ENCODE results near the gene POLA1.

Gene POLA1

GRCh38 chrX:25012793-25013631 lies 319.3 kb downstream of the POLA1 start:
- Mint-ChIP-seq H3K4me1 (peaks cover 14% of the 10 kb centered on the region), H3K9me3 (no peaks in the 10 kb centered on the region), H3K36me3 (no peaks in the 10 kb centered on the region), H3K4me3 (peak overlapping the region; percentile 70), H3K27me3 (peaks cover 94% of the 10 kb centered on the region), H3K27ac (peak overlapping the region; percentile 14)
- CTCF ChIA-PET, result no interaction called here
- DNase-seq, result no peak

- CTCF ChIA-PET, result no interaction called here
- Mint-ChIP-seq H3K36me3 (no peaks in the 10 kb centered on the region), H3K4me3 (peak overlapping the region; percentile 43), H3K9me3 (no peaks in the 10 kb centered on the region), H3K27me3 (peaks cover 93% of the 10 kb centered on the region), H3K27ac (no peak overlapping the region), H3K4me1 (peaks cover 14% of the 10 kb centered on the region)
- no peak for DNase-seq
These were observed 320.1 kb downstream of the POLA1 start for GRCh38 chrX:25013632-25014365.

GRCh38 chrX:25014366-25014838 lies 320.7 kb downstream of the POLA1 start:
- no peak for DNase-seq
- Mint-ChIP-seq H3K4me1 (peaks cover 16% of the 10 kb centered on the region), H3K4me3 (peak overlapping the region; percentile 43), H3K36me3 (no peaks in the 10 kb centered on the region), H3K27me3 (peaks cover 88% of the 10 kb centered on the region), H3K27ac (peak overlapping the region; percentile 11), H3K9me3 (no peaks in the 10 kb centered on the region)
- CTCF ChIA-PET, result no interaction called here

- DNase-seq, result peak; percentile 54
- Mint-ChIP-seq H3K27me3 (peaks cover 88% of the 10 kb centered on the region), H3K36me3 (no peaks in the 10 kb centered on the region), H3K9me3 (no peaks in the 10 kb centered on the region), H3K4me1 (peaks cover 16% of the 10 kb centered on the region), H3K27ac (no peak within 1 kb of the TSS), H3K4me3 (no peak within 1 kb of the TSS)
- CTCF ChIA-PET, result interaction anchor here (1.3 kb wide), 1 partner anchor 645 kb away, joined by 3 read pairs; no protein-coding TSS in a partner anchor
These were observed 322.0 kb downstream of the POLA1 start, which contains the start of gene ARX for GRCh38 chrX:25015486-25016360. Gene ARX (minus strand): TSS chrX:25015965. CDS start chrX:25015737, 228 bp downstream.

- Mint-ChIP-seq H3K27me3 (peaks cover 88% of the 10 kb centered on the region), H3K9me3 (no peaks in the 10 kb centered on the region), H3K4me3 (no peak overlapping the region), H3K27ac (no peak overlapping the region), H3K36me3 (no peaks in the 10 kb centered on the region), H3K4me1 (peaks cover 19% of the 10 kb centered on the region)
- DNase-seq, result no peak
- CTCF ChIA-PET, result no interaction called here
These were observed 322.6 kb downstream of the POLA1 start for GRCh38 chrX:25016361-25016671.

GRCh38 chrX:25016938-25017598 lies 323.4 kb downstream of the POLA1 start:
- H3K27me3 Mint-ChIP-seq, result peaks cover 88% of the 10 kb centered on the region
- H3K4me1 Mint-ChIP-seq, result peaks cover 24% of the 10 kb centered on the region
- CTCF ChIA-PET, result no interaction called here

GRCh38 chrX:25017667-25018247 lies 324.0 kb downstream of the POLA1 start:
- Mint-ChIP-seq H3K4me3 (no peak overlapping the region), H3K27me3 (peaks cover 88% of the 10 kb centered on the region), H3K36me3 (no peaks in the 10 kb centered on the region), H3K9me3 (no peaks in the 10 kb centered on the region), H3K27ac (peak overlapping the region; percentile 22), H3K4me1 (peaks cover 28% of the 10 kb centered on the region)
- CTCF ChIA-PET, result no interaction called here
- DNase-seq, result no peak

More at GRCh38 chrX:25016938-25017598, 323.4 kb downstream of the POLA1 start:
- no peaks in the 10 kb centered on the region for H3K36me3 Mint-ChIP-seq
- DNase-seq, result no peak
- H3K4me3 Mint-ChIP-seq, result no peak overlapping the region
- no peak overlapping the region for H3K27ac Mint-ChIP-seq
- H3K9me3 Mint-ChIP-seq, result no peaks in the 10 kb centered on the region

GRCh38 chrX:25018682-25019081 lies 325.0 kb downstream of the POLA1 start:
- H3K36me3 Mint-ChIP-seq, result no peaks in the 10 kb centered on the region
- no peak overlapping the region for H3K27ac Mint-ChIP-seq
- no peak for DNase-seq
- peaks cover 91% of the 10 kb centered on the region for H3K27me3 Mint-ChIP-seq
- no peaks in the 10 kb centered on the region for H3K9me3 Mint-ChIP-seq
- CTCF ChIA-PET, result no interaction called here
- peaks cover 24% of the 10 kb centered on the region for H3K4me1 Mint-ChIP-seq
- no peak overlapping the region for H3K4me3 Mint-ChIP-seq

- CTCF ChIA-PET, result interaction anchor here (0.8 to 2.2 kb wide), 3 partner anchors 11 to 124 kb away, joined by 3 to 5 read pairs (median 3); no protein-coding TSS in a partner anchor
- Mint-ChIP-seq H3K9me3 (no peaks in the 10 kb centered on the region), H3K4me1 (peaks cover 24% of the 10 kb centered on the region), H3K4me3 (no peak overlapping the region), H3K27me3 (peaks cover 91% of the 10 kb centered on the region), H3K27ac (no peak overlapping the region), H3K36me3 (no peaks in the 10 kb centered on the region)
- DNase-seq, result no peak
These were observed 326.1 kb downstream of the POLA1 start for GRCh38 chrX:25019707-25020390.

- no peak for DNase-seq
- H3K4me3 Mint-ChIP-seq, result no peak overlapping the region
- no peaks in the 10 kb centered on the region for H3K36me3 Mint-ChIP-seq
- peaks cover 91% of the 10 kb centered on the region for H3K27me3 Mint-ChIP-seq
- no peaks in the 10 kb centered on the region for H3K9me3 Mint-ChIP-seq
- CTCF ChIA-PET, result interaction anchor here (0.6 to 2.2 kb wide), 4 partner anchors 11 to 171 kb away, joined by 3 to 5 read pairs (median 3); no protein-coding TSS in a partner anchor
- H3K27ac Mint-ChIP-seq, result no peak overlapping the region
- peaks cover 20% of the 10 kb centered on the region for H3K4me1 Mint-ChIP-seq
These were observed 326.7 kb downstream of the POLA1 start for GRCh38 chrX:25020391-25020904.

GRCh38 chrX:25020905-25021449 lies 327.3 kb downstream of the POLA1 start:
- peaks cover 89% of the 10 kb centered on the region for H3K27me3 Mint-ChIP-seq
- CTCF ChIA-PET, result interaction anchor here (0.6 to 3.0 kb wide), 5 partner anchors 18 to 182 kb away, joined by 3 to 17 read pairs (median 5); no protein-coding TSS in a partner anchor
- peak overlapping the region; percentile 21 for H3K4me3 Mint-ChIP-seq
- H3K4me1 Mint-ChIP-seq, result peaks cover 19% of the 10 kb centered on the region
- no peaks in the 10 kb centered on the region for H3K36me3 Mint-ChIP-seq
- H3K27ac Mint-ChIP-seq, result peak overlapping the region; percentile 49
- peak; percentile 37 for DNase-seq
- no peaks in the 10 kb centered on the region for H3K9me3 Mint-ChIP-seq

All from activated naive CD4-positive, alpha-beta T cell treated with anti-CD3 and anti-CD28 coated beads, Interleukin-2, amount 10 ng/mL, durations not matched to agents 7 days and 5 days (primary cell).